A549 (cell line): Measurements from ENCODE around the gene RIOK2.

Experiments used
- TF ChIP-seq, protein P1 (sequence below): fragments of 200-600 bp; sonication (generic); IDR thresholded peaks from 2 replicates; pipeline ENCODE4 v1.6.1; 2016; ENCODE audit warnings: antibody characterized with exemption, mild to moderate bottlenecking, moderate library complexity
- TF ChIP-seq, protein P2 (sequence below): fragments of 150-350 bp; IDR thresholded peaks from 2 replicates; pipeline ENCODE4 v1.6.1; 2014; ENCODE audit warnings: low read depth, mild to moderate bottlenecking, low read length

DNA sequence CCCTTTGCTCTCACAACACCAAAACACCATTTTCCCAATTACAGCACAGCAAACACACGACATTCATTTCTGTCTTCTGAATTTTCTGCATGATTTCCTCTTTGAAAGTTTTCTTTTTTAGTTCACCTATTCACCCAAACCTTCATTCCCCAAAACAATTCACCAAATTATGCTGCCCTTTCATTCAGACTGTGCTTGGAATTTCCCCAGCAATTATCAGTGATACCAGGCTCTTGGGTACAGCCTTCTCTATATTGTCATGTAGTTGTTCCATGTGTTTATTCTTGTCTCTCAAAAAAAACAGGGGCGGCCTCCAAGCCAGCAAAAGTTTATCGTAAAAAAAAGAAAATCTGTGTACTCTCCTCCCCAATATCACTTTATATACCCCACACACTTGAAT is 31.7 kb downstream of the RIOK2 start:
- TF ChIP-seq, protein P1, sequence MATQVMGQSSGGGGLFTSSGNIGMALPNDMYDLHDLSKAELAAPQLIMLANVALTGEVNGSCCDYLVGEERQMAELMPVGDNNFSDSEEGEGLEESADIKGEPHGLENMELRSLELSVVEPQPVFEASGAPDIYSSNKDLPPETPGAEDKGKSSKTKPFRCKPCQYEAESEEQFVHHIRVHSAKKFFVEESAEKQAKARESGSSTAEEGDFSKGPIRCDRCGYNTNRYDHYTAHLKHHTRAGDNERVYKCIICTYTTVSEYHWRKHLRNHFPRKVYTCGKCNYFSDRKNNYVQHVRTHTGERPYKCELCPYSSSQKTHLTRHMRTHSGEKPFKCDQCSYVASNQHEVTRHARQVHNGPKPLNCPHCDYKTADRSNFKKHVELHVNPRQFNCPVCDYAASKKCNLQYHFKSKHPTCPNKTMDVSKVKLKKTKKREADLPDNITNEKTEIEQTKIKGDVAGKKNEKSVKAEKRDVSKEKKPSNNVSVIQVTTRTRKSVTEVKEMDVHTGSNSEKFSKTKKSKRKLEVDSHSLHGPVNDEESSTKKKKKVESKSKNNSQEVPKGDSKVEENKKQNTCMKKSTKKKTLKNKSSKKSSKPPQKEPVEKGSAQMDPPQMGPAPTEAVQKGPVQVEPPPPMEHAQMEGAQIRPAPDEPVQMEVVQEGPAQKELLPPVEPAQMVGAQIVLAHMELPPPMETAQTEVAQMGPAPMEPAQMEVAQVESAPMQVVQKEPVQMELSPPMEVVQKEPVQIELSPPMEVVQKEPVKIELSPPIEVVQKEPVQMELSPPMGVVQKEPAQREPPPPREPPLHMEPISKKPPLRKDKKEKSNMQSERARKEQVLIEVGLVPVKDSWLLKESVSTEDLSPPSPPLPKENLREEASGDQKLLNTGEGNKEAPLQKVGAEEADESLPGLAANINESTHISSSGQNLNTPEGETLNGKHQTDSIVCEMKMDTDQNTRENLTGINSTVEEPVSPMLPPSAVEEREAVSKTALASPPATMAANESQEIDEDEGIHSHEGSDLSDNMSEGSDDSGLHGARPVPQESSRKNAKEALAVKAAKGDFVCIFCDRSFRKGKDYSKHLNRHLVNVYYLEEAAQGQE: no peak
- TF ChIP-seq, protein P2, sequence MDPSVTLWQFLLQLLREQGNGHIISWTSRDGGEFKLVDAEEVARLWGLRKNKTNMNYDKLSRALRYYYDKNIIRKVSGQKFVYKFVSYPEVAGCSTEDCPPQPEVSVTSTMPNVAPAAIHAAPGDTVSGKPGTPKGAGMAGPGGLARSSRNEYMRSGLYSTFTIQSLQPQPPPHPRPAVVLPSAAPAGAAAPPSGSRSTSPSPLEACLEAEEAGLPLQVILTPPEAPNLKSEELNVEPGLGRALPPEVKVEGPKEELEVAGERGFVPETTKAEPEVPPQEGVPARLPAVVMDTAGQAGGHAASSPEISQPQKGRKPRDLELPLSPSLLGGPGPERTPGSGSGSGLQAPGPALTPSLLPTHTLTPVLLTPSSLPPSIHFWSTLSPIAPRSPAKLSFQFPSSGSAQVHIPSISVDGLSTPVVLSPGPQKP: no peak
